HG03108 (cell line): ENCODE results near the gene CHMP6.

Source experiments
- ATAC-seq: cut with Tn5 transposase; IDR thresholded peaks from one replicate; pipeline ENCODE4 v1.9.1; 2021; ENCODE audit warnings: moderate library complexity; ENCODE audit not compliant: unreplicated experiment

Gene CHMP6

DNA sequence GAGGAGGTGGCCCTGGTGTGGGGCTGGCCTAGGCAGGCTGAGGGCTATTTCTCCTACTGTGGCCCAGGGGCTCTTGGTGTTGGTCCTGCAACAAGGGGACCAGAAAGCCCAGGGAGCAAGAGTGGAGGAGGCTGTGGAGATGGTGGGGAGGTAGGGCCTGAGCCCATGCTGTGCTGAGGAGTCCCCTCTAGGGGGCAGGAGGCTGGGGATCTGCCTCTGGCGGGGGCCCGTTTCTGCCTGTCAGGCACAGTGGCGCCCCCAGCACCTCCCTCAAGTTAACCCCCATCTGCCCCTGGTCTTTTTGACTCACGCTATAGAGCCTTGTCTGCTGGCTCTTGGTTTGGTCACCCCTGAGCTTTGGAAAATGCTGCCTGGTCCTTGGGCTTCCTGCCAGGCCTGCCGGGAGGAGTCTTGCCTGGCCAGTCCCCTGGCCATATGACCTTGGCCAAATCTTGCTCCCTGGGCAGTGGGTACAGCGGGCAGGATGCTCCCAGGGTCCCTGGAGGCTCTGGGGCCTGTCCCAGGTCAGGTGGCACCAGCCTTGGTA lies 49.2 kb downstream of the CHMP6 start:
- no peak for ATAC-seq

- ATAC-seq: no peak
Observed at GRCh38 chr17:81042606-81043005, 51.0 kb downstream of the CHMP6 start.

DNA sequence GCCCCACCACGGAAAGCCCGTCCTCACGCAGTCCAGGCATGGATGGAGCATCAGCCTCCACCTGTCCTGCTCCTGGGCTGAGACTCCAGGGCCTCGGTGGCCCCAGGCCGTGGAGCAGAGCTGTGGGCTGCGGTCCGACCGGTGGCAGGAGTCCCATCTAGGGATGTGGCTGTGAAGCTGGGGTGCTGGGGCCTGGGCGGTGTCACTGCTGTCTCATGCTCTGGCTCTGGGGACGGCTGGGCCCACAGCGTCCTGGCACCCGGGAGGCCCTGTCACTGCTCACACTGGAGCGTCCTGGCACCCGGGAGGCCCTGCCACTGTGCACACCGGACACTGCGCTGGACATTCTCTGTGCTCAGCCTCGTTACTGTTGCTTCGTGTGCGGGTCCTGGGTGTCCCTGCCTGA lies 51.7 kb downstream of the CHMP6 start:
- no peak for ATAC-seq

- ATAC-seq: no peak
Observed at GRCh38 chr17:81043725-81044427, 52.2 kb downstream of the CHMP6 start.

GRCh38 chr17:81044428-81044763 lies 52.8 kb downstream of the CHMP6 start:
- ATAC-seq: no peak

DNA sequence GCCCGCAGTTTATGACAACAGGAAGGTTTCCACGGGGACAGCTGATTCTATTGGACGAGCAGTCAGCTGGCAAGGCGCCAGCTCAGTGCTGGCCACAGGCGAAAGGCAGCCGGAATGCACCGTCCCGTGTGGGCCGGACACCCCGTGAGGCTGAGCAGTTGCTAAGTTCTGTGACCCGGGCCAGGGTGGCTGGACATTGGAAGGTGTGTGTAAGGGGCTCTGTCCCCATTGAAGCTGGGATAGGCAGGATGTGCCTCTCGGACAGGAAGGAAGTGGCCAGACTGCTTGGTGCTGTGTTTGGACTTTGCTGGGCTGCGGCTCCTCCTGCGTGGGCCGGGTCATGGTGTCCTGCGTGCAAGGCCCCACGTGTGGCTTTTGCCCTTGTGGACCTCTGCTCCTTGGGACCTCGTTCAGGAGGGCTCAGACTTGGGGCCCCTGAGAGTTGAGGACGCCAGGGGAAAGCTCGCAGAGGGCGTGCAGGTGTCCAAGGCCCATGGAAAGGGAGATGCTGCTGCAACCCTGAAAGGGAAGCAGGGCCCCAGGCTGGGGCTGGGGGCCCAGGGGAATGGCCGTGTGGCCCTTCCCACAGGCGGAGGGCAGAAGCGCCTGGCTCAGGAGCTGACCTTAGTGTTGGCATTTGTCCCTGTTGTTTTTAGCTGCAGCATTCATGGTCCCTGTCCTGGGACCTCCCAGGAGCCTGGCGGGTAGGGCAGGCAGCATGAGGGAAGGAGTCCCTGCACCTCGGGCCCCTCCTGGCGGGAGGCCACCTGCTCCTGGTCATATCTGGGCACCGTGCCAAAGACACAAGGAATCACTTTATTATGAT lies 53.3 kb downstream of the CHMP6 start:
- no peak for ATAC-seq

- ATAC-seq: no peak
Observed at GRCh38 chr17:81045590-81046095, 54.0 kb downstream of the CHMP6 start.

- no peak for ATAC-seq
Observed at GRCh38 chr17:81046132-81046769, 54.6 kb downstream of the CHMP6 start.

DNA sequence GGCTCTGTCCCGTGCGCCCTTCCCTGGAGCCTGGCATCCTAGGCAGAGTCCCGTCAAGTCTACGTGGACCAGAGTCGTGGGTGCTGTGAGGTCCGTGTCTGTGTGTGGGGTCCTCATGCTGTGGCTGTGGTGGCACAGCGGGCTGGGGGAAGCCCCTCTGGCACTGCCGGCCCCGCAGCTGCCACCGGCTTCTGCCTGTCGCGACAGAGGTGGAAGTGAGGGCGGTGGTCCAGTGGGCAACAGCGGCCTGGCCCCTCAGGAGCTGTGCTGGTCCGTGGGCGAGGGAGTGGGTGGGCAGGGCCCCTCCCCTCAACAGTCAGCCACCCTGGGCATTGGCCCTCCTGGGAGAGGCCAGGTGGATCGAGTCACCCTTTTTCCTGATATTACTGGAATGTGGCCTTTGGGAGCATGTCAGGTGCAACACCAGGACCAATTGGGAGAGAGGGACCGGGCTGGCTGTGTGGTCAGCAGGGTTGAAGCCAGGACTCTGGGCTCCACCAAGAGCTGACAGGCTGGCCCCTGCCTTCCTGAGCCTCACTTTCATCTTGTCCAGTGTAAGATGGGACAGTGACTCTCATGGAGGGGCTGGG lies 55.2 kb downstream of the CHMP6 start:
- ATAC-seq: no peak

GRCh38 chr17:81048827-81049371 lies 57.3 kb downstream of the CHMP6 start:
- ATAC-seq: no peak

DNA sequence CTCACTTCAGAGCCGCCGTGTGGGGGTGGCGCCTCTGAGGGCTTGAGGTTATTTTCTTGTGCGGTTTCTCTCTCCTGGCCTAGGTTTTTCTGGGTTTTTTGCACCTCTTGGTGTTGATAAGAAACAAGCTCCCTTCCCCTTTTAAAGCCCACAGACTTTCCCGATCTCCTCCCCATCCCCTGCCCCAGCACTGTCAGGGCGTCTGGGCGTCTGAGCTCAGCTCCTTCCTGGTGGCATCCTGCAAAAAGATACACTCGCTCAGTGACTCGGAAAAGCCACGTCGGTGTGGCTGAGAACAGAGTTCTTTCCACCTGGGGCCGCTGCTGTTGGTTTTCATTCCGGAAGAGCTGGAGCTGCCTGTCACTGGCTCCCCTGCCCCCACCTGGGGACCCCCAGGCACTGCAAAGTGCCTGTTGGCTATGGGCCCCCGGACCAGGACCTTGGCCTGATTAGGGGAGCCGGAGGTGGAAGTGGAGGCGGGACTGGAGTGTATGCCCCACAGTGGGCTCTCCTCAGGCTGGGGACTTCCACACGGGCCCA lies 57.8 kb downstream of the CHMP6 start:
- ATAC-seq: no peak
